ENCODE data around the gene PRR13.

- TF ChIP-seq POLR2A (IDR thresholded peaks at IDR 0.05; ENCODE audit: low read length) (no peak), GATA1 (IDR thresholded peaks at IDR 0.05; ENCODE audit: low read depth, low read length) (no peak)
Observed at GRCh38 chr12:53413485-53414204, 27.9 kb upstream of the PRR13 start.

All from erythroblast (primary cell).